GM12875 (cell line): Measurements from ENCODE around the gene ARHGEF17.

Experiments used
- H3K4me3 ChIP-seq: one replicate; pipeline ENCODE4 v1.5.1; 2011; ENCODE audit warnings: low read depth, low read length, control low read depth
- CTCF ChIP-seq: IDR thresholded peaks from 2 replicates; pipeline ENCODE4 v1.5.1; 2011; ENCODE audit warnings: low read depth, mild to moderate bottlenecking, control low read depth, inconsistent platforms, low read length, moderate library complexity, borderline replicate concordance; ENCODE audit not compliant: insufficient read depth

Gene ARHGEF17

GRCh38 chr11:73323464-73323863 is 15.4 kb downstream of the ARHGEF17 start:
- TF ChIP-seq CTCF: no peak
- H3K4me3 ChIP-seq: no peak overlapping the region

DNA sequence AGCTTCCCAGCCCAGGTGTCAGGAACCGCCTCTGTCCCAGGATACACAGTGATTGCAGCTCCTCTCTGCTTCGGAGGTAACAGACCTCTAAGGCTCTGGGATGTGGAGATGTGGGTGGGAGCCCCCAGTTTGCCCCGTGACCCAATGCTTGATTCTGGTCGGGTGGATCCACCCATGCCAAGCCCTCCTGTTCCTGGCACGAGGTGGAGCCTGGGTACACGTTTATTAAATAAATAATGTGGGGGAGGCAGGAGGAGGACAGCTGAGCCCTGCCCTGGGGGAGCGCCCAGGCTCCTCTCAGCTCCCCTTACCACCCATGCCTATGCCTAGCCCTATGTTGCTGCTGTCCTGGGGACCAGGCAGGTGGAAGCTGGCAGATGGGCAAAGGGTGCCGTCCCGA is 16.0 kb downstream of the ARHGEF17 start:
- H3K4me3 ChIP-seq: no peak overlapping the region
- no peak for TF ChIP-seq CTCF

- TF ChIP-seq CTCF: no peak
- H3K4me3 ChIP-seq: no peak overlapping the region
These were observed 16.6 kb downstream of the ARHGEF17 start for GRCh38 chr11:73324665-73325035.

- no peak for TF ChIP-seq CTCF
- no peak overlapping the region for H3K4me3 ChIP-seq
These were observed 17.2 kb downstream of the ARHGEF17 start for GRCh38 chr11:73325036-73325981.

DNA sequence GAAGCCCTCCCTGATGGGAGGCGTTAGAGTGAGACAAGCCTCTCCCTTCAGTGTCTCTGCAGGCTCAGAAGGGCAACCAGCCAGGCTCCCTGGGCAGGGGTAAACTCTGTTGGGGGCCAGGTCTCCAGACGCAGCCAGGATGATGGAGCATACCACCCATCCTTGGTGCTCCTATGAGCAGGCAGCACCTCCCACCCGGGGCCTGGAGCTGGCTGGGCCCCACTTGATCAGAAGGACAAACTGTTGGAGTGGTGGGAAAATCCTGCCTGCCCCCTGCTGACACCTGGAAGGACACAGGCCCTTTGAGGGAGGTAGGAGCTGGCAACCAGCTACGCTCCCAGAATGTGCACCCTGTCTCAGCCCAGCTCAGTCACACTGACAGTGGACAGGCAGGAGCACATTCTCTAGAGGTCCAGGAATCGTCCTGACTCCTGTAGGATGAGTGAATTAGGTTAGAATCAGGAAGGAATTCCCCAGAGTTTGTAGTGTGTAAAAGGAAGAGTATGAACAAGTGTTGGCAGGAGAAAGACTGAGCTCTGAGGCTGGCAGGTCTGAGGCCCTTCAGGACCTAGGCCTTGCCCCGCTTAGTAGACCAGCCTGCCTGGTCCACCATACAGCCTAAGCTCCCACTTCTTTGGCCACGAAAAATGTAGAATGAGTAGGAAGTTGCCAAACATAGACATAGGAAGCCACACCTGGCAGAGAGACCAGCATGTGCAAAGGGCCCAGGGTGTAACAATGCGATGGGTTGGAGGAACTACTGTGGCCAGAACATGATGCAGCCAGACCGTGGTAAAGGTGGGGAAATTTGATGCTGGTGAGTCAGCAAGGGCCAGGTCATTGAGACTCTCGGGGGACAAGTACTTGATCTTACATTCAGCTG is 19.1 kb downstream of the ARHGEF17 start:
- H3K4me3 ChIP-seq: no peak overlapping the region
- TF ChIP-seq CTCF: no peak

DNA sequence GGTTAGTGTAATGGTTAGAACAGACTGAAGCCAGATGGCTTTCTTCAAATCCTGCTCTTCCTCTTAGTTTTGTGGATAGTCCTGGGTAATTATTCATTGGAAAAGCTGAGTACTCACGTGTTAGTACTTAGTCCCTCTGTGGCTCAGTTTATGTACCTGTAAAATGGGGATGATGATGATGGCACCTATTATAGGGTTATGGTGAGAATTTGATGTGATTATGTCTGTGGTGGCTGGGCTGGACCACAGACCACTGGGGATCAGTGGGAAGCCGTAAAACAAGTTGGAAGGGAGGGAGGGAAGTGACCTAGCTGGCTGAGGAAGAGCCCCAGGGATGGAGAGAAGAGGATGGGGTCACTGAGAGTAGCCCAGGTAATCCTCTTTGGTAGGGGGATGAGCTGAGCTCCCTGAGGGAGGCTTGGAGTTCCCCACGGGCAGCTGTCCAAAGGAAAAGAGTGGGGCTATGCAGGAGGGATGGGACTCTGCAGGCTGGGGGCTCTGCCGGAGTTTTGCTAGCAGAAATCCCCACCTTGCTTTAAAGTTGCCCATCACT is 19.8 kb downstream of the ARHGEF17 start:
- H3K4me3 ChIP-seq: no peak overlapping the region
- TF ChIP-seq CTCF: no peak
